Measurements from ENCODE around the gene TRABD2A.

GRCh38 chr2:84925724-84926376 is 45.0 kb upstream of the TRABD2A start:
- TF ChIP-seq SRF (IDR thresholded peaks at IDR 0.05; ENCODE audit: low read depth) (no peak), CTCF (IDR thresholded peaks at IDR 0.05 in 2 of 3, conservative IDR thresholded peaks at IDR 0.05 in 1 of 3; ENCODE audit: borderline replicate concordance in 1 of 3, insufficient read depth in 1 of 3, low read depth in 2 of 3, low read length in 2 of 3) (peak in 2 of 3 experiments; percentile 98 to 100; a peak in 4 of 6 replicates), RAD21 (IDR thresholded peaks at IDR 0.05; ENCODE audit: low read depth) (no peak), SP1 (IDR thresholded peaks at IDR 0.05; ENCODE audit: low read depth) (no peak)
